ENCODE data around the gene ZNF428. TPM values are rescaled to one million over a fixed set of nuclear protein-coding genes. Genes with fewer than 3 reads are reported as not detected.
A peak's percentile ranks its signal among the peaks of the same experiment; 100 is the strongest.

ZNF428 gene
- total and polyA plus RNA-seq, 4 donors, result 6.5 to 22.1 (median 14.4) TPM

DNA sequence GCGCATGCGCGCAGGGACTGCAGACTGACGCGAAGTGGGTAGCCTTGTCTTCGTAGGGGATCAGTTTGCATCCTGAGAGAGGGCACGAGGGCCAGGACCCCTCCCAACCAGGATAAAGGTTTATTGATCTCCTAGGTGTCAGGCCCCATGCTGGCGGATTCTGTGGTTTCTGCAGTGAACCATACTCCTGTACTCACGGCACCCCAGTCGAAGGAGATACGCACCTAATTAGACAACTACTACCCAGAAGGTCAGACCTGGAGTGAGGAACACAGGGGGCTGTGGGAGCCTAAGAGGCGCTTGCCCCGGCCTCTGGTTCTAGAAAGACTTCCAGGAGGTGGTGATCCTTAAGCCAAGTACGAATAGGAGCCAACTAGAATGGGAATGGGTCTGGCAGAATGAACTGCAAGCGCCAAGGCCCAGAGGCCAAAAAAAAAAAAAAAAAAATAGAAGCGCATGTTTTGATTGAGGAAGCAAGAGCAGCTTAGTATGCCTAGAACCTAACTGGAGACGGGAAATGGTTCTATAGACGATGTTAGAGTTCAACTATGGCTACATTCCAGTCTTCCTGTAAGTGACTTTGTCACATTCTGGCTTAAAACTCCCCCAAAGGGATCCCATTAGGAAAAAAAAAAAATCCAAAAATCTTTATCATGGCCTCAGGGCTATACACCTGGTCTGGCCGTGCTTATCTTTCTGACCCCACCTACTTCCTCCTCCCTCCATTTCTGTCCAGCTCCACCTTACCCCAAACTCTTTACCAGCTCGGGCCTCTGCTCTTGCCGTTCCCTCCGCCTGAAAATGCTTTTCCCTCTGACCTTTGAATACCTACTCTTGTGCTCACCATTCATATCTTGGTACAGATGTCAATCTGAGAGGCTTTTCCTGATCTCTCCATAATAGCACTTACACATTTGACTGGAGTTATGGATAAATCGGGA is 902 bp upstream of the ZNF428 start:
- H3K9ac ChIP-seq (ENCODE audit: low read depth in 1 of 2, low read length in 2 of 2), result peak overlapping the region; percentile 56 to 96
- H3K4me3 ChIP-seq (ENCODE audit: low read depth in 1 of 3, low read length in 3 of 3), result peak overlapping the region; percentile 70 to 100 (median 93)
- peaks cover 0 to 16% (median 11%) of the 10 kb centered on the region in 4 donors for H3K4me1 ChIP-seq (ENCODE audit: control insufficient read depth in 4 of 4, insufficient read depth in 4 of 4, low read length in 3 of 4)
- H3K27ac ChIP-seq (ENCODE audit: low read depth in 1 of 2, low read length in 2 of 2), result peak overlapping the region; percentile 83 to 91
- H3K9me3 ChIP-seq (ENCODE audit: control insufficient read depth in 4 of 4, low read length in 3 of 4), result no peaks in the 10 kb centered on the region
- H3K27me3 ChIP-seq (ENCODE audit: control insufficient read depth in 4 of 4, insufficient read depth in 4 of 4, low read length in 3 of 4), result no peaks in the 10 kb centered on the region
- no peak for TF ChIP-seq ATF3 (IDR thresholded peaks at IDR 0.05)
- TF ChIP-seq HNF4A (conservative IDR thresholded peaks at IDR 0.05), result no peak
- TF ChIP-seq, protein P1, sequence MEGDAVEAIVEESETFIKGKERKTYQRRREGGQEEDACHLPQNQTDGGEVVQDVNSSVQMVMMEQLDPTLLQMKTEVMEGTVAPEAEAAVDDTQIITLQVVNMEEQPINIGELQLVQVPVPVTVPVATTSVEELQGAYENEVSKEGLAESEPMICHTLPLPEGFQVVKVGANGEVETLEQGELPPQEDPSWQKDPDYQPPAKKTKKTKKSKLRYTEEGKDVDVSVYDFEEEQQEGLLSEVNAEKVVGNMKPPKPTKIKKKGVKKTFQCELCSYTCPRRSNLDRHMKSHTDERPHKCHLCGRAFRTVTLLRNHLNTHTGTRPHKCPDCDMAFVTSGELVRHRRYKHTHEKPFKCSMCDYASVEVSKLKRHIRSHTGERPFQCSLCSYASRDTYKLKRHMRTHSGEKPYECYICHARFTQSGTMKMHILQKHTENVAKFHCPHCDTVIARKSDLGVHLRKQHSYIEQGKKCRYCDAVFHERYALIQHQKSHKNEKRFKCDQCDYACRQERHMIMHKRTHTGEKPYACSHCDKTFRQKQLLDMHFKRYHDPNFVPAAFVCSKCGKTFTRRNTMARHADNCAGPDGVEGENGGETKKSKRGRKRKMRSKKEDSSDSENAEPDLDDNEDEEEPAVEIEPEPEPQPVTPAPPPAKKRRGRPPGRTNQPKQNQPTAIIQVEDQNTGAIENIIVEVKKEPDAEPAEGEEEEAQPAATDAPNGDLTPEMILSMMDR (IDR thresholded peaks at IDR 0.05; ENCODE audit: low read depth, low read length, missing input control), result no peak
- no peak for TF ChIP-seq GABPA (IDR thresholded peaks at IDR 0.05 in 1 of 2, conservative IDR thresholded peaks at IDR 0.05 in 1 of 2)
- no peak for TF ChIP-seq TAF1 (conservative IDR thresholded peaks at IDR 0.05)
- no peak for TF ChIP-seq EGR1 (IDR thresholded peaks at IDR 0.05; ENCODE audit: low read depth in 2 of 2)
- TF ChIP-seq HNF4G (IDR thresholded peaks at IDR 0.05), result no peak
- TF ChIP-seq RAD21 (IDR thresholded peaks at IDR 0.05), result no peak
- no peak for TF ChIP-seq JUND (IDR thresholded peaks at IDR 0.05)
- TF ChIP-seq, protein P2, sequence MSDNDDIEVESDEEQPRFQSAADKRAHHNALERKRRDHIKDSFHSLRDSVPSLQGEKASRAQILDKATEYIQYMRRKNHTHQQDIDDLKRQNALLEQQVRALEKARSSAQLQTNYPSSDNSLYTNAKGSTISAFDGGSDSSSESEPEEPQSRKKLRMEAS (IDR thresholded peaks at IDR 0.05), result no peak
- TF ChIP-seq NR2F2 (IDR thresholded peaks at IDR 0.05), result no peak
- TF ChIP-seq SP1 (IDR thresholded peaks at IDR 0.05), result no peak
- TF ChIP-seq, protein P3, sequence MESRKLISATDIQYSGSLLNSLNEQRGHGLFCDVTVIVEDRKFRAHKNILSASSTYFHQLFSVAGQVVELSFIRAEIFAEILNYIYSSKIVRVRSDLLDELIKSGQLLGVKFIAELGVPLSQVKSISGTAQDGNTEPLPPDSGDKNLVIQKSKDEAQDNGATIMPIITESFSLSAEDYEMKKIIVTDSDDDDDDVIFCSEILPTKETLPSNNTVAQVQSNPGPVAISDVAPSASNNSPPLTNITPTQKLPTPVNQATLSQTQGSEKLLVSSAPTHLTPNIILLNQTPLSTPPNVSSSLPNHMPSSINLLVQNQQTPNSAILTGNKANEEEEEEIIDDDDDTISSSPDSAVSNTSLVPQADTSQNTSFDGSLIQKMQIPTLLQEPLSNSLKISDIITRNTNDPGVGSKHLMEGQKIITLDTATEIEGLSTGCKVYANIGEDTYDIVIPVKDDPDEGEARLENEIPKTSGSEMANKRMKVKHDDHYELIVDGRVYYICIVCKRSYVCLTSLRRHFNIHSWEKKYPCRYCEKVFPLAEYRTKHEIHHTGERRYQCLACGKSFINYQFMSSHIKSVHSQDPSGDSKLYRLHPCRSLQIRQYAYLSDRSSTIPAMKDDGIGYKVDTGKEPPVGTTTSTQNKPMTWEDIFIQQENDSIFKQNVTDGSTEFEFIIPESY (IDR thresholded peaks at IDR 0.05), result no peak
- TF ChIP-seq, protein P4, sequence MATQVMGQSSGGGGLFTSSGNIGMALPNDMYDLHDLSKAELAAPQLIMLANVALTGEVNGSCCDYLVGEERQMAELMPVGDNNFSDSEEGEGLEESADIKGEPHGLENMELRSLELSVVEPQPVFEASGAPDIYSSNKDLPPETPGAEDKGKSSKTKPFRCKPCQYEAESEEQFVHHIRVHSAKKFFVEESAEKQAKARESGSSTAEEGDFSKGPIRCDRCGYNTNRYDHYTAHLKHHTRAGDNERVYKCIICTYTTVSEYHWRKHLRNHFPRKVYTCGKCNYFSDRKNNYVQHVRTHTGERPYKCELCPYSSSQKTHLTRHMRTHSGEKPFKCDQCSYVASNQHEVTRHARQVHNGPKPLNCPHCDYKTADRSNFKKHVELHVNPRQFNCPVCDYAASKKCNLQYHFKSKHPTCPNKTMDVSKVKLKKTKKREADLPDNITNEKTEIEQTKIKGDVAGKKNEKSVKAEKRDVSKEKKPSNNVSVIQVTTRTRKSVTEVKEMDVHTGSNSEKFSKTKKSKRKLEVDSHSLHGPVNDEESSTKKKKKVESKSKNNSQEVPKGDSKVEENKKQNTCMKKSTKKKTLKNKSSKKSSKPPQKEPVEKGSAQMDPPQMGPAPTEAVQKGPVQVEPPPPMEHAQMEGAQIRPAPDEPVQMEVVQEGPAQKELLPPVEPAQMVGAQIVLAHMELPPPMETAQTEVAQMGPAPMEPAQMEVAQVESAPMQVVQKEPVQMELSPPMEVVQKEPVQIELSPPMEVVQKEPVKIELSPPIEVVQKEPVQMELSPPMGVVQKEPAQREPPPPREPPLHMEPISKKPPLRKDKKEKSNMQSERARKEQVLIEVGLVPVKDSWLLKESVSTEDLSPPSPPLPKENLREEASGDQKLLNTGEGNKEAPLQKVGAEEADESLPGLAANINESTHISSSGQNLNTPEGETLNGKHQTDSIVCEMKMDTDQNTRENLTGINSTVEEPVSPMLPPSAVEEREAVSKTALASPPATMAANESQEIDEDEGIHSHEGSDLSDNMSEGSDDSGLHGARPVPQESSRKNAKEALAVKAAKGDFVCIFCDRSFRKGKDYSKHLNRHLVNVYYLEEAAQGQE (IDR thresholded peaks at IDR 0.05), result no peak
- no peak for TF ChIP-seq RXRA (IDR thresholded peaks at IDR 0.05)
- no peak for TF ChIP-seq FOXA2 (IDR thresholded peaks at IDR 0.05)
- TF ChIP-seq YY1 (IDR thresholded peaks at IDR 0.05), result no peak
- no peak for TF ChIP-seq FOXA1 (IDR thresholded peaks at IDR 0.05)
- no peaks in the 10 kb centered on the region for H3K36me3 ChIP-seq (ENCODE audit: control insufficient read depth in 4 of 4, insufficient read depth in 3 of 4, low read depth in 1 of 4, low read length in 3 of 4)
- no peak for DNase-seq (ENCODE audit: low spot score)
- WGBS, result 50% methylated on average over 23 of the region's 23 CpGs
